Neural cell (in vitro differentiated cells): Measurements from ENCODE around the gene MAD1L1.

Experiments
- CTCF ChIP-seq: fragments of 450-650 bp; IDR thresholded peaks from 2 replicates; pipeline ENCODE4 v1.5.1; 2014; ENCODE audit warnings: antibody characterized with exemption, mild to moderate bottlenecking, moderate library complexity; ENCODE audit not compliant: poor library complexity, severe bottlenecking
- EP300 ChIP-seq: fragments of 450-650 bp; conservative IDR thresholded peaks from 2 replicates; pipeline ENCODE4 v1.6.1; 2014; ENCODE audit warnings: antibody characterized with exemption, mild to moderate bottlenecking, moderate library complexity; ENCODE audit not compliant: poor library complexity, severe bottlenecking
- EZH2 ChIP-seq: fragments of 200-600, 300-800 bp; shearing (Covaris generic), sonication (generic); IDR thresholded peaks from 2 replicates; pipeline ENCODE4 v1.6.1; 2014; ENCODE audit warnings: antibody characterized with exemption, low read length, borderline replicate concordance, mild to moderate bottlenecking; ENCODE audit not compliant: insufficient read depth, poor library complexity, severe bottlenecking
- MXI1 ChIP-seq: fragments of 450-650 bp; conservative IDR thresholded peaks from 2 replicates; pipeline ENCODE4 v1.6.1; 2014; ENCODE audit warnings: antibody characterized with exemption, mild to moderate bottlenecking; ENCODE audit not compliant: poor library complexity, severe bottlenecking
- POLR2AphosphoS5 ChIP-seq: IDR thresholded peaks from 2 replicates; pipeline ENCODE4 v1.6.1; 2012
- REST ChIP-seq: IDR thresholded peaks from 2 replicates; pipeline ENCODE4 v1.6.1; 2012; ENCODE audit warnings: borderline replicate concordance
- TAF1 ChIP-seq: IDR thresholded peaks from 2 replicates; pipeline ENCODE4 v1.6.1; 2012; ENCODE audit warnings: low read depth

GRCh38 chr7:1767524-1767923 lies 465.2 kb downstream of the MAD1L1 start:
- TF ChIP-seq CTCF: no peak
- no peak for TF ChIP-seq MXI1
- TF ChIP-seq EZH2: no peak
- TF ChIP-seq POLR2AphosphoS5: no peak
- TF ChIP-seq REST: no peak
- no peak for TF ChIP-seq TAF1
- no peak for TF ChIP-seq EP300
